Measurements from ENCODE around the gene PKDREJ.

- TF ChIP-seq CTCF (IDR thresholded peaks at IDR 0.05) (no peak), POLR2AphosphoS5 (IDR thresholded peaks at IDR 0.05) (no peak), POLR2A (IDR thresholded peaks at IDR 0.05) (no peak)
These were observed 29.0 kb upstream of the PKDREJ start for GRCh38 chr22:46292173-46292572.

Data from suprapubic skin (tissue), 4 donors.